ENCODE results near the gene MIOX. TPM values are rescaled to one million over a fixed set of nuclear protein-coding genes. Genes with fewer than 3 reads are reported as not detected.

Gene MIOX
- total and polyA plus RNA-seq, 2 of the 13 experiments (the other 11 are each of a cell fraction or from before 2014, with no cell fraction given) = 1.5 to 2.9 TPM

DNA sequence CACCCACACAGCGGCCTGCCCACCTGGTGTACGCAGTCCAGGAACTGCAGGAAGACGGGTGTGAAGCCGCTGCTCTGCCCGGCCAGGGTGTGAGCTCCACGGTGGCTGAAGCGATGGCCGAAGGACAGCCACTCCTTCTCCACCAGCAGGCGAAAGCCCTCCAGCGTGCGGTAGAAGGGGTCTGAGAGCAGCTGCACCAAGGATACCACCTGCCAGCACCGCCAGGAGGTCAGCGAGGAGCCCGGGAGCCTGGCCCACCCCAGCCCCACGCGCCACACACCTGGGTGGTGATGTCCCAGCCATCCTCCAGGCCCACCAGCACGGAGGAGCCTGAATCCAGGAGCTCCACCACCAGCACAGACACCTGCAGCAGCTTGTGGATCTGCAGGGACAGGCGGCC lies 31.5 kb upstream of the MIOX start (continued):
- TF ChIP-seq, protein P1, sequence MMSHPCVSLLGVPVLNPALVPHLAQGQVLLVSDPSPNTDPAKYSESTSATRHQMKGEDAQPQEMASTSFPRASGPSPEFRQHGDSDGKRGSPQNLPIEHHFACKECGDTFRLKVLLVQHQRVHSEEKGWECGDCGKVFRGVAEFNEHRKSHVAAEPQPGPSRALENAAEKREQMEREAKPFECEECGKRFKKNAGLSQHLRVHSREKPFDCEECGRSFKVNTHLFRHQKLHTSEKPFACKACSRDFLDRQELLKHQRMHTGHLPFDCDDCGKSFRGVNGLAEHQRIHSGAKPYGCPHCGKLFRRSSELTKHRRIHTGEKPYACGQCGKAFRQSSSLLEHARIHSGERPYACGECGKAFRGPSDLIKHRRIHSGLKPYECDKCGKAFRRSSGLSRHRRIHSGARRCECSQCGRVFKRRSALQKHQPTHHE (CRISPR knock-in tag; IDR thresholded peaks at IDR 0.05; ENCODE audit: borderline replicate concordance) = no peak
- TF ChIP-seq HDAC2 (CRISPR knock-in tag; IDR thresholded peaks at IDR 0.05) (no peak), PHF5A (CRISPR knock-in tag; IDR thresholded peaks at IDR 0.05; ENCODE audit: low read depth, unreplicated experiment) (no peak)
- TF ChIP-seq, protein P2, sequence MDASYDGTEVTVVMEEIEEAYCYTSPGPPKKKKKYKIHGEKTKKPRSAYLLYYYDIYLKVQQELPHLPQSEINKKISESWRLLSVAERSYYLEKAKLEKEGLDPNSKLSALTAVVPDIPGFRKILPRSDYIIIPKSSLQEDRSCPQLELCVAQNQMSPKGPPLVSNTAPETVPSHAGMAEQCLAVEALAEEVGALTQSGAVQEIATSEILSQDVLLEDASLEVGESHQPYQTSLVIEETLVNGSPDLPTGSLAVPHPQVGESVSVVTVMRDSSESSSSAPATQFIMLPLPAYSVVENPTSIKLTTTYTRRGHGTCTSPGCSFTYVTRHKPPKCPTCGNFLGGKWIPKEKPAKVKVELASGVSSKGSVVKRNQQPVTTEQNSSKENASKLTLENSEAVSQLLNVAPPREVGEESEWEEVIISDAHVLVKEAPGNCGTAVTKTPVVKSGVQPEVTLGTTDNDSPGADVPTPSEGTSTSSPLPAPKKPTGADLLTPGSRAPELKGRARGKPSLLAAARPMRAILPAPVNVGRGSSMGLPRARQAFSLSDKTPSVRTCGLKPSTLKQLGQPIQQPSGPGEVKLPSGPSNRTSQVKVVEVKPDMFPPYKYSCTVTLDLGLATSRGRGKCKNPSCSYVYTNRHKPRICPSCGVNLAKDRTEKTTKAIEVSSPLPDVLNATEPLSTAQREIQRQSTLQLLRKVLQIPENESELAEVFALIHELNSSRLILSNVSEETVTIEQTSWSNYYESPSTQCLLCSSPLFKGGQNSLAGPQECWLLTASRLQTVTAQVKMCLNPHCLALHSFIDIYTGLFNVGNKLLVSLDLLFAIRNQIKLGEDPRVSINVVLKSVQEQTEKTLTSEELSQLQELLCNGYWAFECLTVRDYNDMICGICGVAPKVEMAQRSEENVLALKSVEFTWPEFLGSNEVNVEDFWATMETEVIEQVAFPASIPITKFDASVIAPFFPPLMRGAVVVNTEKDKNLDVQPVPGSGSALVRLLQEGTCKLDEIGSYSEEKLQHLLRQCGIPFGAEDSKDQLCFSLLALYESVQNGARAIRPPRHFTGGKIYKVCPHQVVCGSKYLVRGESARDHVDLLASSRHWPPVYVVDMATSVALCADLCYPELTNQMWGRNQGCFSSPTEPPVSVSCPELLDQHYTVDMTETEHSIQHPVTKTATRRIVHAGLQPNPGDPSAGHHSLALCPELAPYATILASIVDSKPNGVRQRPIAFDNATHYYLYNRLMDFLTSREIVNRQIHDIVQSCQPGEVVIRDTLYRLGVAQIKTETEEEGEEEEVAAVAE (CRISPR knock-in tag; IDR thresholded peaks at IDR 0.05; ENCODE audit: borderline replicate concordance) = no peak

DNA sequence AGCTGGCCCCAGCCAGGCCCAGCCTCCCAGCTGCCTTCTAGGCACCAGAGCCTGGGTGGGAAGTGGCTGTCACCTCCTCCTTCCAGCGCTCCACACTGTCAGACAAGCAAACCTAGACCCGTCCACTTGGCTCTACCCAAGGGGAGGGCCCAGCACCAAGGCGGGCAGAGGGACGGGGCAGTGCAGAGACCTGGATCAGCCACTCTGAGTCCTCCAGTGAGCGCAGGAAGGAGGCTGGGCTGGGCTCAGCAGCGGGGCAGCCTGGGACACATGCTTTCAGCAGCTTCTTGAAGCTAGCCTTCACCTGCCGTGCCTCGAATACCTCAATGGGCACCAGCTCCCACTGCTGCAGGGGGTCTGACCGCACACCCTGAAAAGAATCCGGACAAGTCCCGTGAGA lies 30.6 kb upstream of the MIOX start:
- intact Hi-C loops (cut with micrococcal nuclease; ENCODE audit: unreplicated experiment) = no loop called here
- Histone ChIP-seq H2AFZ (ENCODE audit: low read length) (no peak overlapping the region), H3K27ac (ENCODE audit: extremely low read length, insufficient read depth, low read length) (no peak overlapping the region), H3K4me1 (ENCODE audit: insufficient read depth, low read length) (no peaks in the 10 kb centered on the region), H3K36me3 (replicated peaks in 1 of 2; ENCODE audit: control insufficient read depth in 1 of 2, insufficient read depth in 2 of 2, low read length in 2 of 2) (peaks cover 25 to 52% of the 10 kb centered on the region in 2 experiments; a peak in 4 of 5 replicates), H3K27me3 (ENCODE audit: control insufficient read depth in 1 of 2, insufficient read depth in 2 of 2, low read length in 2 of 2) (no peaks in the 10 kb centered on the region), H3K4me3 (replicated peaks in 1 of 3; ENCODE audit: insufficient read depth in 1 of 3, low read depth in 2 of 3, low read length in 3 of 3) (no peak overlapping the region), H3K4me2 (ENCODE audit: low read depth, low read length) (no peak overlapping the region), H3K9ac (ENCODE audit: insufficient read depth, low read depth, low read length) (no peak overlapping the region), H4K20me1 (ENCODE audit: insufficient read depth, low read length) (no peaks in the 10 kb centered on the region), H3K9me3 (ENCODE audit: low read length) (no peaks in the 10 kb centered on the region), H3K79me2 (ENCODE audit: insufficient read depth, low read length) (no peaks in the 10 kb centered on the region)
- TF ChIP-seq JUND (CRISPR knock-in tag; IDR thresholded peaks at IDR 0.05) (no peak), MTF1 (CRISPR knock-in tag; IDR thresholded peaks at IDR 0.05) (no peak), NFKBIZ (CRISPR knock-in tag; IDR thresholded peaks at IDR 0.05) (no peak)
- TF ChIP-seq, protein P3, sequence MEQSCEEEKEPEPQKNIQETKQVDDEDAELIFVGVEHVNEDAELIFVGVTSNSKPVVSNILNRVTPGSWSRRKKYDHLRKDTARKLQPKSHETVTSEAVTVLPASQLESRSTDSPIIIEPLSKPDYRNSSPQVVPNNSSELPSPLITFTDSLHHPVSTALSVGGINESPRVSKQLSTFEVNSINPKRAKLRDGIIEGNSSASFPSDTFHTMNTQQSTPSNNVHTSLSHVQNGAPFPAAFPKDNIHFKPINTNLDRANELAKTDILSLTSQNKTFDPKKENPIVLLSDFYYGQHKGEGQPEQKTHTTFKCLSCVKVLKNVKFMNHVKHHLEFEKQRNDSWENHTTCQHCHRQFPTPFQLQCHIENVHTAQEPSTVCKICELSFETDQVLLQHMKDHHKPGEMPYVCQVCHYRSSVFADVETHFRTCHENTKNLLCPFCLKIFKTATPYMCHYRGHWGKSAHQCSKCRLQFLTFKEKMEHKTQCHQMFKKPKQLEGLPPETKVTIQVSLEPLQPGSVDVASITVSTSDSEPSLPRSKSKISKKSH (CRISPR knock-in tag; IDR thresholded peaks at IDR 0.05; ENCODE audit: borderline replicate concordance) = 0 out of 2 replicates have a peak, but pooled peaks have one; percentile 5
- FAIRE-seq (no peak), DNase-seq (ENCODE audit: low spot score) (no peak), ATAC-seq (no peak)
- ChIA-PET CTCF (ENCODE audit: low intra/inter-chr PET ratio, low total read pairs) (no interaction called here), POLR2A (no interaction called here)
- in situ Hi-C loops (cut with HindIII; ENCODE audit: extremely low pct_ligation_motif_present, low pct_unique_long_range_greater_than_20kb) = no loop called here
- BruUV-seq (replicated peaks) = no TSS peak
- 100% methylated on average over 7 of the region's 11 CpGs for WGBS (ENCODE audit: low lambda C conversion rate)
